Osteocyte (in vitro differentiated cells): ENCODE data around the gene FUOM. TPM values are rescaled to one million over a fixed set of nuclear protein-coding genes. Genes with fewer than 3 reads are reported as not detected.

ENCODE experiments used
- DNase-seq: peaks from one replicate; pipeline ENCODE4 v3.0.0; 2021; ENCODE audit warnings: mixed read lengths; ENCODE audit not compliant: unreplicated experiment; ENCODE audit errors: extremely low spot score
- H3K27ac Mint-ChIP-seq: one replicate; pipeline ENCODE4 v1.8.0; 2021; ENCODE audit warnings: mild to moderate bottlenecking, mixed read lengths; ENCODE audit not compliant: unreplicated experiment
- H3K27me3 Mint-ChIP-seq: one replicate; pipeline ENCODE4 v1.8.0; 2021; ENCODE audit warnings: mixed read lengths; ENCODE audit not compliant: unreplicated experiment
- H3K36me3 Mint-ChIP-seq: one replicate; pipeline ENCODE4 v1.8.0; 2021; ENCODE audit warnings: mixed read lengths; ENCODE audit not compliant: unreplicated experiment
- H3K4me1 Mint-ChIP-seq: one replicate; pipeline ENCODE4 v1.8.0; 2021; ENCODE audit warnings: mixed read lengths; ENCODE audit not compliant: unreplicated experiment
- H3K4me3 Mint-ChIP-seq: one replicate; pipeline ENCODE4 v1.8.0; 2021; ENCODE audit warnings: mild to moderate bottlenecking, moderate library complexity, mixed read lengths; ENCODE audit not compliant: unreplicated experiment
- H3K9me3 Mint-ChIP-seq: one replicate; pipeline ENCODE4 v1.8.0; 2021; ENCODE audit warnings: mixed read lengths; ENCODE audit not compliant: unreplicated experiment
- total RNA-seq: library from RNA; stranded (reverse); gene quantifications from 2 replicates; pipeline ENCODE4 v1.2.1, GENCODE V29; 2021
- TF ChIP-seq, protein P1 (sequence below): fragments of 200-600 bp; sonication (generic); IDR thresholded peaks from 2 replicates; pipeline ENCODE4 v1.5.0; 2021; ENCODE audit warnings: antibody characterized with exemption, mild to moderate bottlenecking, moderate library complexity

FUOM gene
- total RNA-seq, 1 donor from 2014 or later = 24.0 TPM

DNA sequence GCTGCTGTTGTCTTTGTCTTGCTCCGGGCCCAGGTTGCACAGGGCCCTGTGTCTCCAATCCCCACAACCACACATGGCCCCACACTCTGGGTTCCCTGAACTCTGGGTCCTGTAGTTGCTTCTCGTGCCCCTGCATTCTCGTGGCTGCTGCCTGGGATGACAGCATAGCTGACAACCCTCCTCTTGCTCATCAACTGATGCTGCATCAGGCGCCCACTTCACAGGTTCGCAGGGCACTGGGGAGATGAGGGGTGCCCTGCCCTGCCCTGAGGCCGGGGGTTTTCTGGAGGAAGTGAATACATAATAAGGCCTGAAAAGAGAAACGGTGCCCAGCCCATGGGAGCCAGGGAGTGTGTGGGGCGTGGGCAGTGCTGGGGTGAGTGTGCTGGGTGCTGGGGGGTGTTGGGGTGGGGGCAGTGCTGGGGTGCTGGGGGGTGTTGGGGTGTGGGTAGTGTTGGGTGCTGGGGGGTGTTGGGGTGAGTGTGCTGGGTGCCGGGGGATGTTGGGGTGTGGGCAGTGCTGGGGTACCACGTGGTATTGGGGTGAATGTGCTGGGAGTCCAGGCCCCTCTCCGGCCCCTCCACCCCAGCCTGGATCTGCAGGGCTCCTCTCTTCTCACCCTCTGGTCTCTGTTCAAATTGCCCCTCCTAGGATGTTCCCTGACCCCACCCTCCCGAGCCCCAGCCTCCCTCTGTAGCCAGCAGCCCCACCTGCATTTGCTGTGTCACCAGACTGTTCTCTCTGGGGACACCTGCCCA lies 34.1 kb upstream of the FUOM start:
- Mint-ChIP-seq H3K4me1 (peaks cover 13% of the 10 kb centered on the region), H3K4me3 (no peak overlapping the region), H3K36me3 (peaks cover 5% of the 10 kb centered on the region), H3K9me3 (no peaks in the 10 kb centered on the region), H3K27ac (no peak overlapping the region), H3K27me3 (no peaks in the 10 kb centered on the region)
- DNase-seq = no peak
- TF ChIP-seq, protein P1, sequence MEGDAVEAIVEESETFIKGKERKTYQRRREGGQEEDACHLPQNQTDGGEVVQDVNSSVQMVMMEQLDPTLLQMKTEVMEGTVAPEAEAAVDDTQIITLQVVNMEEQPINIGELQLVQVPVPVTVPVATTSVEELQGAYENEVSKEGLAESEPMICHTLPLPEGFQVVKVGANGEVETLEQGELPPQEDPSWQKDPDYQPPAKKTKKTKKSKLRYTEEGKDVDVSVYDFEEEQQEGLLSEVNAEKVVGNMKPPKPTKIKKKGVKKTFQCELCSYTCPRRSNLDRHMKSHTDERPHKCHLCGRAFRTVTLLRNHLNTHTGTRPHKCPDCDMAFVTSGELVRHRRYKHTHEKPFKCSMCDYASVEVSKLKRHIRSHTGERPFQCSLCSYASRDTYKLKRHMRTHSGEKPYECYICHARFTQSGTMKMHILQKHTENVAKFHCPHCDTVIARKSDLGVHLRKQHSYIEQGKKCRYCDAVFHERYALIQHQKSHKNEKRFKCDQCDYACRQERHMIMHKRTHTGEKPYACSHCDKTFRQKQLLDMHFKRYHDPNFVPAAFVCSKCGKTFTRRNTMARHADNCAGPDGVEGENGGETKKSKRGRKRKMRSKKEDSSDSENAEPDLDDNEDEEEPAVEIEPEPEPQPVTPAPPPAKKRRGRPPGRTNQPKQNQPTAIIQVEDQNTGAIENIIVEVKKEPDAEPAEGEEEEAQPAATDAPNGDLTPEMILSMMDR = no peak

DNA sequence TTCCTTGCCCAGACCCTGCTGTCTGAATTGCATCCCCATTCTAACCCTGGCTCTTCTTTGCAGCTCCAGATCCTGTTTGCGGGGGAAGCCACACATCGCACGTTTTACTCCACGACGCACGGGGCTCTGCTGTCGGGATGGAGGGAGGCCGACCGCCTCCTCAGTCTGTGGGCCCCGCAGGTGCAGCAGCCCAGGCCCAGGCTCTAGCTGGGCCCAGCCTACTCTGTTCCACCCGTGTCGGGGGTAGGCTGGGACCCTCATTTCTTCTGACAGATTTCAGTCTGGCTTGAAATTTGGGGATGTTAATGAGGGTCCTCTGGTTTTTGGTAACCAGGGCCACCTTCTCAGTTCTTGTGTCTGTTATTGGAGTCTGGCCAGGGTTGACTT lies 33.4 kb upstream of the FUOM start:
- peaks cover 3% of the 10 kb centered on the region for H3K36me3 Mint-ChIP-seq
- peaks cover 13% of the 10 kb centered on the region for H3K4me1 Mint-ChIP-seq
- no peak overlapping the region for H3K4me3 Mint-ChIP-seq
- H3K27ac Mint-ChIP-seq = no peak overlapping the region
- no peaks in the 10 kb centered on the region for H3K27me3 Mint-ChIP-seq
- TF ChIP-seq, protein P1 = no peak
- DNase-seq = no peak
- H3K9me3 Mint-ChIP-seq = no peaks in the 10 kb centered on the region

DNA sequence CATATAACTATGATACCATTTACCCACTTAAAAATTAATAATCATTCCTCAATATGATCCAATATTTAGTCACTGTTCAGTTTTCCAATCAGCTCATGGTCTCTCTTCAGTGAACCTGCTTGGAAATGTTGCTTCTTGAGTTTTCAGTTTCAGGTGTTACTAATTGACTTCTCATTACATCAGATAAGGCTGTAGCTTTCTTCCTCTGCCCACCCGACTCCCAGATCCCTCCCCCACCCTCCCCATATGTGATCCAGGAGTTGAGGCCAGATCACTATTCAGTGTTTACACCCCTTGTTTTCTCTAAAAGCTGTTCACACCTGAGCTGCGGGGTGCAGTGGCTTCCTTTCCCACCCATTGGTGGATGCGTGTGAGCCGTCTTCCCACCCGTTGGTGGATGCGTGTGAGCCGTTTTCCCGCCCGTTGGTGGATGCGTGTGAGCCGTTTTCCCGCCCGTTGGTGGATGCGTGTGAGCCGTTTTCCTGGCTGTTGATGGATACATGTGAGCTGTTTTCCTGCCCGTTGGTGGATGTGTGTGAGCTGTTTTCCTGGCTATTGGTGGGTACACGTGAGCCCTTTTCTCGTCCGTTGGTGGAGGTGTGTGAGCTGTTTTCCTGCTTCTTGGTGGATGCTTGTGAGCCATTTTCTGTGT lies 32.9 kb upstream of the FUOM start:
- Mint-ChIP-seq H3K27me3 (no peaks in the 10 kb centered on the region), H3K9me3 (no peaks in the 10 kb centered on the region), H3K4me1 (peaks cover 13% of the 10 kb centered on the region), H3K27ac (no peak overlapping the region), H3K36me3 (peaks cover 4% of the 10 kb centered on the region), H3K4me3 (no peak overlapping the region)
- TF ChIP-seq, protein P1 = no peak
- DNase-seq = no peak

DNA sequence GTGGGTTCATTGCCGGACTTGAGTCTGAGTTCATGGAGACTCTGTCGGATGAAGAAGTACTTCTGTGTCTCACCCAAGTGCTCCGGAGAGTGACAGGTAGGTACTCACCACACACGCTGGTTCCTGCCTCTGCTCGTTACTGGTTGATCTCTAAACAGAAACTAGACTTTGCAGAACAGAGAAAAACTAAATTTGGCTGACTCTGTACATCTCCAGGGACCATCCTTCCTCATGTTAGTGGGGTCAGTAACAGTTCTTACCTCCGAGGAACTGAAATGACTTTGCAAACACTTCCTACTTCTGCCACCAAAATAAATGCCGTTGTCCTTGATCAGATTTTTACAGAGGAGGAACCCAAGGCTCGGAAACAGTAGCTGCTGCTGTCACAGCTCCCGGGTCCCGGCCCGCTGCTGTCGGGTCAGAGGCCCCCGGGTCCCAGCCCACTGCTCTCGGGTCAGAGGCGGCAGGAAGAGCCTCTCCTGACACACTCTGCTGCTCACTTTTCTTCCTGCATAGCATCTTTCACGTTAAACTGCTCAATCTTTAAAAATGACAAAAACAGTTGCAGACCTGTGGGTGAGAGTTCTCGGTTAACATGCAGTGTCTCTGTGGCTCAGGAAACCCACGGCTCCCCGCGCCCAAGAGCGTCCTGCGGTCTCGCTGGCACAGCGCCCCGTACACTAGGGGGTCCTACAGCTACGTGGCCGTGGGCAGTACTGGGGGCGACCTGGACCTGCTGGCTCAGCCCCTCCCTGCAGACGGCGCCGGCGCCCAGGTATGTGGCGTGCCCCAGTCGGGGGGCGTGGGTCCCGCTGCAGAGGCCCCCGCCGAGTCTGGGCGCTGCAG lies 31.4 kb upstream of the FUOM start:
- Mint-ChIP-seq H3K4me1 (peaks cover 3% of the 10 kb centered on the region), H3K27me3 (no peaks in the 10 kb centered on the region), H3K9me3 (no peaks in the 10 kb centered on the region), H3K36me3 (peaks cover 3% of the 10 kb centered on the region), H3K27ac (no peak overlapping the region), H3K4me3 (no peak overlapping the region)
- DNase-seq = no peak
- TF ChIP-seq, protein P1 = no peak
